ENCODE results near the gene MYCBP2. TPM values are rescaled to one million over a fixed set of nuclear protein-coding genes. Genes with fewer than 3 reads are reported as not detected.

MYCBP2 gene
- total RNA-seq, 1 experiment from 2014 or later = 22.0 TPM

GRCh38 chr13:77038907-77039480 lies 287.9 kb downstream of the MYCBP2 start:
- intact Hi-C loops (cut with micrococcal nuclease; ENCODE audit: unreplicated experiment) = no loop called here
- CTCF ChIA-PET = no interaction called here
- no peaks in the 10 kb centered on the region for H3K27me3 Mint-ChIP-seq (ENCODE audit: unreplicated experiment)
- no peak overlapping the region for H3K27ac Mint-ChIP-seq (ENCODE audit: unreplicated experiment)
- BruUV-seq (replicated peaks) = no TSS peak
- DNase-seq = no peak
- no peaks in the 10 kb centered on the region for H3K9me3 Mint-ChIP-seq (ENCODE audit: low read depth, unreplicated experiment)
- no peaks in the 10 kb centered on the region for H3K4me1 Mint-ChIP-seq (ENCODE audit: low read depth, unreplicated experiment)
- TF ChIP-seq CTCF (IDR thresholded peaks at IDR 0.05; ENCODE audit: unreplicated experiment) = no peak
- H3K4me3 Mint-ChIP-seq (ENCODE audit: low read depth, unreplicated experiment) = no peak overlapping the region
- H3K36me3 Mint-ChIP-seq (ENCODE audit: insufficient read depth, unreplicated experiment) = no peaks in the 10 kb centered on the region

GRCh38 chr13:77036279-77036678 lies 290.6 kb downstream of the MYCBP2 start:
- Mint-ChIP-seq H3K9me3 (ENCODE audit: low read depth, unreplicated experiment) (no peaks in the 10 kb centered on the region), H3K36me3 (ENCODE audit: insufficient read depth, unreplicated experiment) (no peaks in the 10 kb centered on the region), H3K27ac (ENCODE audit: unreplicated experiment) (no peak overlapping the region), H3K4me1 (ENCODE audit: low read depth, unreplicated experiment) (no peaks in the 10 kb centered on the region), H3K4me3 (ENCODE audit: low read depth, unreplicated experiment) (no peak overlapping the region), H3K27me3 (ENCODE audit: unreplicated experiment) (no peaks in the 10 kb centered on the region)
- CTCF ChIA-PET = no interaction called here
- intact Hi-C loops (cut with micrococcal nuclease; ENCODE audit: unreplicated experiment) = no loop called here
- no peak for TF ChIP-seq CTCF (IDR thresholded peaks at IDR 0.05; ENCODE audit: unreplicated experiment)
- BruUV-seq (replicated peaks) = no TSS peak
- DNase-seq = no peak

GRCh38 chr13:77034881-77035280 lies 292.0 kb downstream of the MYCBP2 start:
- CTCF ChIA-PET = no interaction called here
- TF ChIP-seq CTCF (IDR thresholded peaks at IDR 0.05; ENCODE audit: unreplicated experiment) = no peak
- H3K4me3 Mint-ChIP-seq (ENCODE audit: low read depth, unreplicated experiment) = no peak overlapping the region
- no peaks in the 10 kb centered on the region for H3K27me3 Mint-ChIP-seq (ENCODE audit: unreplicated experiment)
- intact Hi-C loops (cut with micrococcal nuclease; ENCODE audit: unreplicated experiment) = no loop called here
- no peaks in the 10 kb centered on the region for H3K9me3 Mint-ChIP-seq (ENCODE audit: low read depth, unreplicated experiment)
- no peak overlapping the region for H3K27ac Mint-ChIP-seq (ENCODE audit: unreplicated experiment)
- H3K4me1 Mint-ChIP-seq (ENCODE audit: low read depth, unreplicated experiment) = no peaks in the 10 kb centered on the region
- H3K36me3 Mint-ChIP-seq (ENCODE audit: insufficient read depth, unreplicated experiment) = no peaks in the 10 kb centered on the region
- no TSS peak for BruUV-seq (replicated peaks)
- DNase-seq = no peak

- no peak overlapping the region for H3K4me3 Mint-ChIP-seq (ENCODE audit: low read depth, unreplicated experiment)
- no peak for TF ChIP-seq CTCF (IDR thresholded peaks at IDR 0.05; ENCODE audit: unreplicated experiment)
- no peak overlapping the region for H3K27ac Mint-ChIP-seq (ENCODE audit: unreplicated experiment)
- no peaks in the 10 kb centered on the region for H3K4me1 Mint-ChIP-seq (ENCODE audit: low read depth, unreplicated experiment)
- H3K9me3 Mint-ChIP-seq (ENCODE audit: low read depth, unreplicated experiment) = no peaks in the 10 kb centered on the region
- BruUV-seq (replicated peaks) = no TSS peak
- intact Hi-C loops (cut with micrococcal nuclease; ENCODE audit: unreplicated experiment) = no loop called here
- CTCF ChIA-PET = no interaction called here
- DNase-seq = no peak
- no peaks in the 10 kb centered on the region for H3K27me3 Mint-ChIP-seq (ENCODE audit: unreplicated experiment)
- H3K36me3 Mint-ChIP-seq (ENCODE audit: insufficient read depth, unreplicated experiment) = no peaks in the 10 kb centered on the region
Measured at GRCh38 chr13:77033717-77034302, 293.1 kb downstream of the MYCBP2 start.

Measured in Calu3 (cell line).